K562 (cell line): ENCODE measurements around the gene LDLRAD1. TPM values are rescaled to one million over a fixed set of nuclear protein-coding genes. Genes with fewer than 3 reads are reported as not detected.

Experiments
- ATAC-seq: fragments of 200-7000 bp; cut with Tn5 transposase; 3 replicates; pipeline ENCODE4 v1.9.1; 2020; ENCODE audit warnings: moderate library complexity
- BruUV-seq: library from RNA; stranded (reverse); fragments of 400-500 nt; replicated peaks from 2 replicates; lab custom pipeline; 2021; lab: Mats Ljungman, UMichigan
- CTCF ChIA-PET: fragments of 300-600 bp; formaldehyde crosslinking; extraction: SDS; loops from one replicate; lab custom pipeline; 2021; ENCODE audit warnings: low intra/inter-chr PET ratio; lab: Yijun Ruan, JAX
- POLR2A ChIA-PET: fragments of 300-600, 350-650 bp; sonication (Branson Sonifier 250); formaldehyde crosslinking; extraction: SDS; loops from one replicate; lab custom pipeline; 2021; ENCODE audit warnings: antibody characterized with exemption, inconsistent platforms; lab: Yijun Ruan, JAX
- DNase-seq, 4 experiments: peaks; one replicate each; pipeline versions ENCODE4 v3.0.0 to v3.0.0-alpha.2; 2011 to 2018; ENCODE audit warnings: low spot score in 3 of 4, mixed read lengths in 3 of 4; ENCODE audit errors: extremely low read depth in 1 of 4
- FAIRE-seq: peaks from 2 replicates; lab custom pipeline; 2011; peaks lifted over from hg19 to GRCh38; lab: Jason Lieb, UNC
- H2AFZ ChIP-seq: 2 replicates; pipeline ENCODE4 v1.6.0; 2011; ENCODE audit warnings: low read depth, low read length, control low read depth, inconsistent platforms
- H3K27ac ChIP-seq: fragments of 200-600 bp; 3 replicates; pipeline ENCODE4 v1.8.0; 2011; ENCODE audit warnings: low read depth, mild to moderate bottlenecking, control low read depth, inconsistent platforms, low read length, moderate library complexity, mixed read lengths; ENCODE audit errors: extremely low read depth
- H3K27me3 ChIP-seq, 2 experiments: fragments of 300-600 bp in 1 of 2; 2 replicates in 1 of 2; 3 replicates in 1 of 2; pipeline versions ENCODE4 v1.6.0 to v1.8.0; 2011; ENCODE audit warnings: inconsistent platforms in 2 of 2, low read length in 2 of 2, mild to moderate bottlenecking in 1 of 2, mixed read lengths in 1 of 2, moderate library complexity in 1 of 2; ENCODE audit not compliant: control insufficient read depth in 2 of 2, insufficient read depth in 2 of 2
- H3K36me3 ChIP-seq: fragments of 300-600 bp; 3 replicates; pipeline ENCODE4 v1.8.0; 2011; ENCODE audit warnings: mild to moderate bottlenecking, low read length, inconsistent platforms; ENCODE audit not compliant: control insufficient read depth, insufficient read depth
- H3K4me1 ChIP-seq, 2 experiments: fragments of 200-600 bp in 1 of 2; replicated peaks in 1 of 2; 2 replicates in 1 of 2; 3 replicates in 1 of 2; pipeline versions ENCODE4 v1.5.1 to v1.8.0; 2011; ENCODE audit warnings: inconsistent platforms in 2 of 2, low read length in 2 of 2, mild to moderate bottlenecking in 1 of 2, mixed read lengths in 1 of 2, moderate library complexity in 1 of 2; ENCODE audit not compliant: control insufficient read depth in 2 of 2, insufficient read depth in 2 of 2
- H3K4me2 ChIP-seq: 2 replicates; pipeline ENCODE4 v1.6.1; 2011; ENCODE audit warnings: low read length, control low read depth, inconsistent platforms, mixed read lengths; ENCODE audit not compliant: insufficient read depth
- H3K4me3 ChIP-seq: fragments of 200-600 bp; sonication (generic), shearing (Covaris generic); 2 replicates; pipeline ENCODE4 v1.5.1; 2016; ENCODE audit warnings: control low read depth, inconsistent platforms
- H3K79me2 ChIP-seq: fragments of 200-600 bp; 3 replicates; pipeline ENCODE4 v1.8.0; 2011; ENCODE audit warnings: low read length, inconsistent platforms; ENCODE audit not compliant: control insufficient read depth, insufficient read depth
- H3K9ac ChIP-seq, 2 experiments: 2 replicates each; pipeline versions ENCODE4 v1.6.0 to v1.6.1; 2011; ENCODE audit warnings: low read depth in 2 of 2, low read length in 2 of 2, control low read depth in 1 of 2, inconsistent platforms in 1 of 2, mild to moderate bottlenecking in 1 of 2, mixed read lengths in 1 of 2; ENCODE audit not compliant: insufficient read depth in 1 of 2
- H3K9me1 ChIP-seq: one replicate; pipeline ENCODE4 v1.6.0; 2011; ENCODE audit warnings: inconsistent platforms, mild to moderate bottlenecking, low read length, moderate library complexity; ENCODE audit not compliant: control insufficient read depth, insufficient read depth
- H3K9me3 ChIP-seq: replicated peaks from 2 replicates; pipeline ENCODE4 v1.5.1; 2011; ENCODE audit warnings: low read depth, low read length, inconsistent platforms; ENCODE audit not compliant: control insufficient read depth, insufficient read depth
- H4K20me1 ChIP-seq: replicated peaks from 2 replicates; pipeline ENCODE4 v1.6.1; 2011; ENCODE audit warnings: low read length, inconsistent platforms, mixed read lengths; ENCODE audit not compliant: control insufficient read depth, insufficient read depth
- CTCF ChIP-seq, 3 experiments: IDR thresholded peaks in 2 of 3; conservative IDR thresholded peaks in 1 of 3; 2 replicates each; pipeline ENCODE4 v1.5.1; 2011 to 2012; ENCODE audit warnings: low read length in 3 of 3, mild to moderate bottlenecking in 3 of 3, control low read depth in 2 of 3, improper control_type of control experiment in 1 of 3, inconsistent platforms in 1 of 3, low read depth in 1 of 3, mixed read lengths in 1 of 3, moderate library complexity in 1 of 3; ENCODE audit not compliant: insufficient read depth in 2 of 3
- CTCFL ChIP-seq: IDR thresholded peaks from 2 replicates; pipeline ENCODE4 v1.6.1; 2011; ENCODE audit warnings: borderline replicate concordance, low read depth, mild to moderate bottlenecking, moderate library complexity, low read length; ENCODE audit not compliant: insufficient read depth, poor library complexity, severe bottlenecking
- DACH1 ChIP-seq: fragments of 450-650 bp; IDR thresholded peaks from 2 replicates; pipeline ENCODE4 v1.6.1; 2018; ENCODE audit not compliant: partially characterized antibody
- ETV6 ChIP-seq, 3 experiments: fragments of 150-350 bp in 1 of 3; sonication (generic) in 1 of 3; formaldehyde crosslinking in 1 of 3; IDR thresholded peaks; 2 replicates each; pipeline versions ENCODE4 v1.6.1 to v1.8.0; 2014 to 2022; ENCODE audit warnings: borderline replicate concordance in 2 of 3, low read depth in 2 of 3, antibody characterized with exemption in 1 of 3, low read length in 1 of 3, mild to moderate bottlenecking in 1 of 3, missing genetic modification reagents in 1 of 3
- RAD21 ChIP-seq, 2 experiments: fragments of 250-450 bp in 1 of 2; fragments of 450-650 bp in 1 of 2; sonication (Bioruptor Pico) in 1 of 2; formaldehyde crosslinking in 1 of 2; IDR thresholded peaks in 1 of 2; conservative IDR thresholded peaks in 1 of 2; 2 replicates each; pipeline versions ENCODE4 v1.4.0 to v1.8.0; 2020 to 2022; ENCODE audit warnings: mild to moderate bottlenecking in 2 of 2, moderate library complexity in 1 of 2
- SPI1 ChIP-seq: IDR thresholded peaks from 2 replicates; pipeline ENCODE4 v1.6.1; 2011; ENCODE audit warnings: low read depth, low read length, control low read depth, borderline replicate concordance
- YY1 ChIP-seq, 3 experiments: IDR thresholded peaks; 2 replicates each; pipeline ENCODE4 v1.6.1; 2011; ENCODE audit warnings: low read length in 2 of 3, mild to moderate bottlenecking in 2 of 3, moderate library complexity in 2 of 3, borderline replicate concordance in 1 of 3, control low read depth in 1 of 3, low read depth in 1 of 3; ENCODE audit not compliant: insufficient read depth in 3 of 3, insufficient replicate concordance in 2 of 3, control insufficient read depth in 1 of 3, insufficient read length in 1 of 3; ENCODE audit errors: extremely low read depth in 1 of 3
- WGBS: fragments of 100-300 bp; shearing (Covaris generic); methylation state at CpG from one replicate; pipeline ENCODE4 v1.1.6; 2016; ENCODE audit warnings: low coverage, mixed read lengths; ENCODE audit not compliant: insufficient coverage; ENCODE audit errors: missing lambda C conversion rate; 5-methylcytosine and 5-hydroxymethylcytosine counted together
- in situ Hi-C: fragments of 300-500 bp; cut with MboI; formaldehyde crosslinking; loops from 4 replicates; pipeline ENCODE4 v1.15.0; 2018; ENCODE audit warnings: inconsistent platforms, mixed read lengths
- intact Hi-C: fragments of 100-400 bp; cut with micrococcal nuclease; formaldehyde crosslinking; loops from 2 replicates; pipeline ENCODE4 v1.14.2; 2022
- polyA plus RNA-seq, 8 experiments: library from polyadenylated mRNA; depleted of rRNA in 4 of 8; stranded (reverse) in 5 of 8; unstranded in 3 of 8; fragments of >200 nt; fragmentation: Nextera tagmentation in 2 of 8; fragmentation: Illumina TruSeq in 1 of 8; extraction: Ambion mirVana in 2 of 8; extraction: Trizol in 1 of 8; gene quantifications; 2 replicates each; pipeline versions ENCODE4 v1.2.1 to v1.2.3, GENCODE V29; 2011 to 2014; ENCODE audit warnings: inconsistent platforms in 1 of 8, missing spikeins in 1 of 8
- total RNA-seq, 7 experiments: library from RNA; depleted of rRNA in 6 of 7; stranded (reverse); fragments of >200 nt in 6 of 7; fragmentation: Illumina TruSeq in 2 of 7; extraction: Trizol in 2 of 7; gene quantifications; 2 replicates each; pipeline versions ENCODE4 v1.2.1 to v1.2.3, GENCODE V29; 2011 to 2021; ENCODE audit warnings: low replicate concordance in 1 of 7
- TF ChIP-seq, protein P1 (sequence below): fragments of 150-350 bp; IDR thresholded peaks from 2 replicates; pipeline ENCODE4 v1.6.1; 2014; ENCODE audit warnings: low read depth, mild to moderate bottlenecking, low read length, borderline replicate concordance

The LDLRAD1 gene
- total and polyA plus RNA-seq, 9 of the 15 experiments (the other 6 are each of a cell fraction or from before 2014, with no cell fraction given): not detected

- DNase-seq (peak in 3 of 4 experiments; percentile 12 to 45 (median 38)), ATAC-seq (peak; percentile 85), FAIRE-seq (peak; percentile 51)
- TF ChIP-seq, protein P1, sequence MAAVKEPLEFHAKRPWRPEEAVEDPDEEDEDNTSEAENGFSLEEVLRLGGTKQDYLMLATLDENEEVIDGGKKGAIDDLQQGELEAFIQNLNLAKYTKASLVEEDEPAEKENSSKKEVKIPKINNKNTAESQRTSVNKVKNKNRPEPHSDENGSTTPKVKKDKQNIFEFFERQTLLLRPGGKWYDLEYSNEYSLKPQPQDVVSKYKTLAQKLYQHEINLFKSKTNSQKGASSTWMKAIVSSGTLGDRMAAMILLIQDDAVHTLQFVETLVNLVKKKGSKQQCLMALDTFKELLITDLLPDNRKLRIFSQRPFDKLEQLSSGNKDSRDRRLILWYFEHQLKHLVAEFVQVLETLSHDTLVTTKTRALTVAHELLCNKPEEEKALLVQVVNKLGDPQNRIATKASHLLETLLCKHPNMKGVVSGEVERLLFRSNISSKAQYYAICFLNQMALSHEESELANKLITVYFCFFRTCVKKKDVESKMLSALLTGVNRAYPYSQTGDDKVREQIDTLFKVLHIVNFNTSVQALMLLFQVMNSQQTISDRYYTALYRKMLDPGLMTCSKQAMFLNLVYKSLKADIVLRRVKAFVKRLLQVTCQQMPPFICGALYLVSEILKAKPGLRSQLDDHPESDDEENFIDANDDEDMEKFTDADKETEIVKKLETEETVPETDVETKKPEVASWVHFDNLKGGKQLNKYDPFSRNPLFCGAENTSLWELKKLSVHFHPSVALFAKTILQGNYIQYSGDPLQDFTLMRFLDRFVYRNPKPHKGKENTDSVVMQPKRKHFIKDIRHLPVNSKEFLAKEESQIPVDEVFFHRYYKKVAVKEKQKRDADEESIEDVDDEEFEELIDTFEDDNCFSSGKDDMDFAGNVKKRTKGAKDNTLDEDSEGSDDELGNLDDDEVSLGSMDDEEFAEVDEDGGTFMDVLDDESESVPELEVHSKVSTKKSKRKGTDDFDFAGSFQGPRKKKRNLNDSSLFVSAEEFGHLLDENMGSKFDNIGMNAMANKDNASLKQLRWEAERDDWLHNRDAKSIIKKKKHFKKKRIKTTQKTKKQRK: no peak
- TF ChIP-seq CTCFL: peak; percentile 32
- peak; percentile 49 to 62 (median 50) for TF ChIP-seq CTCF (IDR thresholded peaks at IDR 0.05 in 2 of 3, conservative IDR thresholded peaks at IDR 0.05 in 1 of 3; ENCODE audit: insufficient read depth in 2 of 3, low read depth in 1 of 3, low read length in 3 of 3)
- TF ChIP-seq YY1 (IDR thresholded peaks at IDR 0.05; ENCODE audit: borderline replicate concordance in 1 of 3, control insufficient read depth in 1 of 3, extremely low read depth in 1 of 3, insufficient read depth in 3 of 3, insufficient read length in 1 of 3, insufficient replicate concordance in 2 of 3, low read depth in 1 of 3, low read length in 2 of 3): peak in 1 of 3 experiments; percentile 7
- TF ChIP-seq DACH1: peak; percentile 55
- peak; percentile 50; the same call in 1 of the 2 replicates for TF ChIP-seq SPI1
- peak in 1 of 2 experiments; percentile 43; a peak in 2 of 4 replicates for TF ChIP-seq RAD21 (CRISPR knock-in tag; conservative IDR thresholded peaks at IDR 0.05 in 1 of 2, IDR thresholded peaks at IDR 0.05 in 1 of 2)
- no peak for TF ChIP-seq ETV6 (IDR thresholded peaks at IDR 0.05; ENCODE audit: borderline replicate concordance in 1 of 2, low read depth in 2 of 2, low read length in 1 of 2)
- TF ChIP-seq ETV6 (CRISPR knock-in tag; IDR thresholded peaks at IDR 0.05; ENCODE audit: borderline replicate concordance): no peak
- Histone ChIP-seq H3K4me2 (no peak overlapping the region), H3K4me3 (no peak overlapping the region), H3K27me3 (no peaks in the 10 kb centered on the region), H3K9me1 (no peaks in the 10 kb centered on the region), H3K27ac (no peak overlapping the region), H3K9me3 (no peaks in the 10 kb centered on the region), H2AFZ (peak overlapping the region; percentile 42; the same call in 1 of the 2 replicates), H3K79me2 (no peaks in the 10 kb centered on the region), H4K20me1 (no peaks in the 10 kb centered on the region), H3K9ac (no peak overlapping the region), H3K4me1 (peaks cover 4 to 9% of the 10 kb centered on the region in 2 experiments; a peak in 4 of 5 replicates), H3K36me3 (no peaks in the 10 kb centered on the region)
- ChIA-PET CTCF (no interaction called here), POLR2A (interaction anchor here (0.9 kb wide), 1 partner anchor 10 kb away, joined by 3 read pairs; no protein-coding TSS in a partner anchor)
- 53% methylated on average over 13 of the region's 13 CpGs for whole genome bisulfite sequencing
- in situ Hi-C loops (no loop called here), intact Hi-C loops (no loop called here)
- no TSS peak for BruUV-seq
These were observed 38.1 kb downstream of the LDLRAD1 start for GRCh38 chr1:53979712-53980450.
